HepG2 (cell line): ENCODE data around the gene GSS. TPM values are rescaled to one million over a fixed set of nuclear protein-coding genes. Genes with fewer than 3 reads are reported as not detected.

Experiments used
- HOXA7 ChIP-seq: sonication (generic); formaldehyde crosslinking; IDR thresholded peaks from 2 replicates; pipeline ENCODE4 v1.8.1; 2022; ENCODE audit warnings: mild to moderate bottlenecking, missing genetic modification reagents, moderate library complexity
- NRL ChIP-seq: sonication (generic); formaldehyde crosslinking; IDR thresholded peaks from 2 replicates; pipeline ENCODE4 v1.5.0; 2020; ENCODE audit warnings: missing genetic modification reagents, mild to moderate bottlenecking, moderate library complexity, borderline replicate concordance
- RBFOX2 ChIP-seq: fragments of 200-400 bp; formaldehyde crosslinking; IDR thresholded peaks from 2 replicates; pipeline ENCODE4 v1.6.1; 2017; ENCODE audit warnings: low read depth, mild to moderate bottlenecking, low read length
- SP4 ChIP-seq: sonication (generic); formaldehyde crosslinking; IDR thresholded peaks from 2 replicates; pipeline ENCODE4 v1.8.1; 2023; ENCODE audit warnings: mild to moderate bottlenecking, missing genetic modification reagents
- SUZ12 ChIP-seq: fragments of 150-350 bp; IDR thresholded peaks from 2 replicates; pipeline ENCODE4 v1.6.1; 2014; ENCODE audit warnings: low read depth, low read length
- TARDBP ChIP-seq: sonication (generic); formaldehyde crosslinking; IDR thresholded peaks from 2 replicates; pipeline ENCODE4 v1.8.0; 2022; ENCODE audit warnings: mild to moderate bottlenecking, missing genetic modification reagents
- TEAD3 ChIP-seq: optimal IDR thresholded peaks from 2 replicates; pipeline ENCODE3; 2016; ENCODE audit warnings: borderline replicate concordance
- U2AF2 ChIP-seq: fragments of 200-400 bp; formaldehyde crosslinking; IDR thresholded peaks from 2 replicates; pipeline ENCODE4 v1.6.1; 2017; ENCODE audit warnings: low read depth, mild to moderate bottlenecking, low read length
- ZBTB3 ChIP-seq: sonication (generic); formaldehyde crosslinking; IDR thresholded peaks from 2 replicates; pipeline ENCODE4 v1.4.0; 2020; ENCODE audit warnings: low read depth, mild to moderate bottlenecking, moderate library complexity, missing genetic modification reagents, borderline replicate concordance
- ZBTB38 ChIP-seq: sonication (generic); formaldehyde crosslinking; IDR thresholded peaks from 2 replicates; pipeline ENCODE4 v1.5.1; 2020; ENCODE audit warnings: mild to moderate bottlenecking, missing genetic modification reagents
- ZFY ChIP-seq: sonication (generic); formaldehyde crosslinking; IDR thresholded peaks from 2 replicates; pipeline ENCODE4 v1.4.0; 2020; ENCODE audit warnings: missing genetic modification reagents
- ZNF256 ChIP-seq: sonication (generic); formaldehyde crosslinking; conservative IDR thresholded peaks from 2 replicates; pipeline ENCODE4 v1.4.0; 2020; ENCODE audit warnings: missing genetic modification reagents
- ZNF3 ChIP-seq: IDR thresholded peaks from 2 replicates; pipeline ENCODE4 v1.7.0; 2017; ENCODE audit warnings: inconsistent platforms
- ZNF460 ChIP-seq: sonication (generic); formaldehyde crosslinking; IDR thresholded peaks from 2 replicates; pipeline ENCODE4 v1.5.1; 2020; ENCODE audit warnings: missing genetic modification reagents, mild to moderate bottlenecking, borderline replicate concordance
- ZNF644 ChIP-seq: IDR thresholded peaks from 2 replicates; pipeline ENCODE4 v1.6.1; 2016; ENCODE audit warnings: low read depth
- ZNF749 ChIP-seq: sonication (generic); formaldehyde crosslinking; IDR thresholded peaks from 2 replicates; pipeline ENCODE4 v1.8.0; 2022; ENCODE audit warnings: mild to moderate bottlenecking, missing genetic modification reagents, moderate library complexity, borderline replicate concordance
- polyA plus RNA-seq, 8 experiments: library from polyadenylated mRNA; depleted of rRNA in 3 of 8; stranded (reverse) in 7 of 8; unstranded in 1 of 8; fragments of >200 nt; fragmentation: Illumina TruSeq in 4 of 8; extraction: Trizol in 4 of 8; gene quantifications; 2 replicates each; pipeline versions ENCODE4 v1.2.1 to v1.2.3, GENCODE V29; 2011 to 2016; ENCODE audit warnings: low read depth in 4 of 8, missing spikeins in 1 of 8, mixed read lengths in 1 of 8; ENCODE audit not compliant: insufficient read depth in 1 of 8
- total RNA-seq, 5 experiments: library from RNA; depleted of rRNA; stranded (reverse); fragments of >200 nt; fragmentation: Illumina TruSeq; extraction: Trizol; gene quantifications; 2 replicates each; pipeline ENCODE4 v1.2.3, GENCODE V29; 2016; ENCODE audit warnings: low read depth in 1 of 5
- TF ChIP-seq, protein P1 (sequence below): sonication (generic); formaldehyde crosslinking; IDR thresholded peaks from 2 replicates; pipeline ENCODE4 v1.4.0; 2020; ENCODE audit warnings: mild to moderate bottlenecking, missing genetic modification reagents, borderline replicate concordance
- TF ChIP-seq, protein P2 (sequence below): IDR thresholded peaks from 2 replicates; pipeline ENCODE4 v1.6.1; 2016; ENCODE audit warnings: mild to moderate bottlenecking, missing biosample characterization, missing genetic modification reagents

GSS gene
- total and polyA plus RNA-seq, 2 of the 13 experiments (the other 11 are each of a cell fraction or from before 2014, with no cell fraction given): 80.1 to 102 TPM

DNA sequence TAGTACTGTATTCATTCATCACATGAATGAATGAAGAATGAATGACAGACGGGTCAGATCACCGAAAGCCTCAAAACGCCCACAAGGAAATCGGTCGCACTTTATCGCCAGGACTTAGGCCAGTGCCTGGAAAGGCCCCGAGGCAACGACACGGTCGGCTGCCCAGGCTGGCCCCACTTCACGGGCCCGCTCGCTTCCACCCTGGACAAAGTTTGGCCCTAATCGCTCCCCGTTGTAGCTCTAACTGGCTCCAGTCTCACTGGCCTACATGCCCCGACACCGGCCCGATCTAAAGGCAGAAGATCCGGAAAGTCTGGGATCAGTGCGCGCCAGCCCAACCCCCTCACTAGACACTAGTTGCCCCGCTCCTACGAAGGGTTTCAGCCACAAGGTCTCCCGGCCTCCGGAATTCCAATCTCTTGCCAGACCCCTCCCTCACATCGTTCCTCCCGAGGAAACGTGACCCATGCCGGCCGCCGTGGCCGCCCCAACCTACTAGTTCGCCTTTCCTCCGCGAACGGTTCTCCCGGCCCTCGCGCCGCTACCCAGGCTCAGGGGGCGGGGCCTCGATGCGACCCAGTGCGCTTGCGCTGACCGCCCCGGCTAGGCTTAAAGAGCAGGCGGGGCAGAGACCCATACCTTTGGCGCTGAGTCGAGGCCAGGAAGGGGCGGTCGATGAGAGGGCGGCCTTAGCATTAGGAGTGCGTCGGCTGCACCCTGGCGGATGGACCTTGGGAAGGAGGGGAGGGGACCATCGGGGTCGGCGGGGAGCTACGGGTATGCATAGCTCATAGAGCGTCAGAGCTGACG, at the start of gene GSS, which contains the start of gene MYH7B (continued):
- TF ChIP-seq, protein P1, sequence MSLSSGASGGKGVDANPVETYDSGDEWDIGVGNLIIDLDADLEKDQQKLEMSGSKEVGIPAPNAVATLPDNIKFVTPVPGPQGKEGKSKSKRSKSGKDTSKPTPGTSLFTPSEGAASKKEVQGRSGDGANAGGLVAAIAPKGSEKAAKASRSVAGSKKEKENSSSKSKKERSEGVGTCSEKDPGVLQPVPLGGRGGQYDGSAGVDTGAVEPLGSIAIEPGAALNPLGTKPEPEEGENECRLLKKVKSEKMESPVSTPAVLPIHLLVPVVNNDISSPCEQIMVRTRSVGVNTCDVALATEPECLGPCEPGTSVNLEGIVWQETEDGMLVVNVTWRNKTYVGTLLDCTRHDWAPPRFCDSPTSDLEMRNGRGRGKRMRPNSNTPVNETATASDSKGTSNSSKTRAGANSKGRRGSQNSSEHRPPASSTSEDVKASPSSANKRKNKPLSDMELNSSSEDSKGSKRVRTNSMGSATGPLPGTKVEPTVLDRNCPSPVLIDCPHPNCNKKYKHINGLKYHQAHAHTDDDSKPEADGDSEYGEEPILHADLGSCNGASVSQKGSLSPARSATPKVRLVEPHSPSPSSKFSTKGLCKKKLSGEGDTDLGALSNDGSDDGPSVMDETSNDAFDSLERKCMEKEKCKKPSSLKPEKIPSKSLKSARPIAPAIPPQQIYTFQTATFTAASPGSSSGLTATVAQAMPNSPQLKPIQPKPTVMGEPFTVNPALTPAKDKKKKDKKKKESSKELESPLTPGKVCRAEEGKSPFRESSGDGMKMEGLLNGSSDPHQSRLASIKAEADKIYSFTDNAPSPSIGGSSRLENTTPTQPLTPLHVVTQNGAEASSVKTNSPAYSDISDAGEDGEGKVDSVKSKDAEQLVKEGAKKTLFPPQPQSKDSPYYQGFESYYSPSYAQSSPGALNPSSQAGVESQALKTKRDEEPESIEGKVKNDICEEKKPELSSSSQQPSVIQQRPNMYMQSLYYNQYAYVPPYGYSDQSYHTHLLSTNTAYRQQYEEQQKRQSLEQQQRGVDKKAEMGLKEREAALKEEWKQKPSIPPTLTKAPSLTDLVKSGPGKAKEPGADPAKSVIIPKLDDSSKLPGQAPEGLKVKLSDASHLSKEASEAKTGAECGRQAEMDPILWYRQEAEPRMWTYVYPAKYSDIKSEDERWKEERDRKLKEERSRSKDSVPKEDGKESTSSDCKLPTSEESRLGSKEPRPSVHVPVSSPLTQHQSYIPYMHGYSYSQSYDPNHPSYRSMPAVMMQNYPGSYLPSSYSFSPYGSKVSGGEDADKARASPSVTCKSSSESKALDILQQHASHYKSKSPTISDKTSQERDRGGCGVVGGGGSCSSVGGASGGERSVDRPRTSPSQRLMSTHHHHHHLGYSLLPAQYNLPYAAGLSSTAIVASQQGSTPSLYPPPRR (CRISPR knock-in tag): peak; percentile 75
- TF ChIP-seq TARDBP (CRISPR knock-in tag): peak; percentile 98
- no peak; the same call in 1 of the 2 replicates for TF ChIP-seq ZNF460
- 0 out of 2 replicates have a peak, but pooled peaks have one; percentile 20 for TF ChIP-seq ZNF256 (CRISPR knock-in tag)
- peak; percentile 99 for TF ChIP-seq NRL
- TF ChIP-seq ZNF644 (CRISPR knock-in tag): peak; percentile 85
- peak; percentile 81 for TF ChIP-seq TEAD3
- peak; percentile 96 for TF ChIP-seq ZNF3 (CRISPR knock-in tag)
- TF ChIP-seq RBFOX2: peak; percentile 98
- peak; percentile 95 for TF ChIP-seq ZBTB3 (CRISPR knock-in tag)
- TF ChIP-seq, protein P2, sequence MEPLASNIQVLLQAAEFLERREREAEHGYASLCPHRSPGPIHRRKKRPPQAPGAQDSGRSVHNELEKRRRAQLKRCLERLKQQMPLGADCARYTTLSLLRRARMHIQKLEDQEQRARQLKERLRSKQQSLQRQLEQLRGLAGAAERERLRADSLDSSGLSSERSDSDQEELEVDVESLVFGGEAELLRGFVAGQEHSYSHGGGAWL (CRISPR knock-in tag): peak; percentile 92
- no peak for TF ChIP-seq SUZ12
- TF ChIP-seq ZBTB38: peak; percentile 96
- 0 out of 2 replicates have a peak, but pooled peaks have one; percentile 38 for TF ChIP-seq HOXA7 (CRISPR knock-in tag)
- peak; percentile 82 for TF ChIP-seq ZNF749 (CRISPR knock-in tag)
- peak; percentile 95 for TF ChIP-seq SP4 (CRISPR knock-in tag)
- TF ChIP-seq ZFY (CRISPR knock-in tag): peak; percentile 98
- no peak for TF ChIP-seq U2AF2
